GM19438 (cell line): ENCODE results near the gene HLA-DQA1.
"Not testable (repeated sequence)": the region's sequence is repeated elsewhere in the genome, so short reads cannot be mapped to it uniquely, and the experiment has no call there.

Experiments used
- ATAC-seq: cut with Tn5 transposase; IDR thresholded peaks from one replicate; pipeline ENCODE4 v1.9.1; 2021; ENCODE audit warnings: low read depth; ENCODE audit not compliant: unreplicated experiment

Gene HLA-DQA1

GRCh38 chr6:32621372-32621771 lies 15.8 kb upstream of the HLA-DQA1 start:
- ATAC-seq: no peak

GRCh38 chr6:32622545-32623401 lies 14.4 kb upstream of the HLA-DQA1 start:
- ATAC-seq: peak; percentile 75

GRCh38 chr6:32623693-32624092 lies 13.5 kb upstream of the HLA-DQA1 start:
- no peak for ATAC-seq

- no peak for ATAC-seq
Observed at GRCh38 chr6:32624565-32624964, 12.6 kb upstream of the HLA-DQA1 start.

GRCh38 chr6:32625137-32625536 lies 12.1 kb upstream of the HLA-DQA1 start:
- ATAC-seq: no peak

GRCh38 chr6:32627249-32627648 lies 10.0 kb upstream of the HLA-DQA1 start:
- no peak for ATAC-seq

- ATAC-seq: no peak
Observed at GRCh38 chr6:32627831-32628230, 9.4 kb upstream of the HLA-DQA1 start.

- not testable (repeated sequence) for ATAC-seq
Observed at GRCh38 chr6:32629793-32630192, 7.4 kb upstream of the HLA-DQA1 start.

- no peak for ATAC-seq
Observed at GRCh38 chr6:32635526-32636123, 1.6 kb upstream of the HLA-DQA1 start.

- no peak for ATAC-seq
Observed at GRCh38 chr6:32637883-32638282, 677 bp downstream of the HLA-DQA1 start.

GRCh38 chr6:32638532-32639219 lies 1.5 kb downstream of the HLA-DQA1 start:
- no peak for ATAC-seq

- ATAC-seq: no peak
Observed at GRCh38 chr6:32639440-32640394, 2.5 kb downstream of the HLA-DQA1 start.

- no peak for ATAC-seq
Observed at GRCh38 chr6:32641122-32641521, 3.9 kb downstream of the HLA-DQA1 start.

- not testable (repeated sequence) for ATAC-seq
Observed at GRCh38 chr6:32641785-32642719, 4.8 kb downstream of the HLA-DQA1 start.

- no peak for ATAC-seq
Observed at GRCh38 chr6:32642720-32643106, 5.5 kb downstream of the HLA-DQA1 start.

GRCh38 chr6:32643904-32644303 lies 6.7 kb downstream of the HLA-DQA1 start:
- ATAC-seq: no peak

- no peak for ATAC-seq
Observed at GRCh38 chr6:32645047-32645703, 8.0 kb downstream of the HLA-DQA1 start.

- ATAC-seq: no peak
Observed at GRCh38 chr6:32655203-32655710, 18.1 kb downstream of the HLA-DQA1 start.

GRCh38 chr6:32657329-32657728 lies 20.1 kb downstream of the HLA-DQA1 start:
- not testable (repeated sequence) for ATAC-seq
